Measurements from ENCODE around the gene PROKR1.
A peak's percentile ranks its signal among the peaks of the same experiment; 100 is the strongest.
"Not testable (repeated sequence)": the region's sequence is repeated elsewhere in the genome, so short reads cannot be mapped to it uniquely, and the experiment has no call there.

PROKR1 gene

DNA sequence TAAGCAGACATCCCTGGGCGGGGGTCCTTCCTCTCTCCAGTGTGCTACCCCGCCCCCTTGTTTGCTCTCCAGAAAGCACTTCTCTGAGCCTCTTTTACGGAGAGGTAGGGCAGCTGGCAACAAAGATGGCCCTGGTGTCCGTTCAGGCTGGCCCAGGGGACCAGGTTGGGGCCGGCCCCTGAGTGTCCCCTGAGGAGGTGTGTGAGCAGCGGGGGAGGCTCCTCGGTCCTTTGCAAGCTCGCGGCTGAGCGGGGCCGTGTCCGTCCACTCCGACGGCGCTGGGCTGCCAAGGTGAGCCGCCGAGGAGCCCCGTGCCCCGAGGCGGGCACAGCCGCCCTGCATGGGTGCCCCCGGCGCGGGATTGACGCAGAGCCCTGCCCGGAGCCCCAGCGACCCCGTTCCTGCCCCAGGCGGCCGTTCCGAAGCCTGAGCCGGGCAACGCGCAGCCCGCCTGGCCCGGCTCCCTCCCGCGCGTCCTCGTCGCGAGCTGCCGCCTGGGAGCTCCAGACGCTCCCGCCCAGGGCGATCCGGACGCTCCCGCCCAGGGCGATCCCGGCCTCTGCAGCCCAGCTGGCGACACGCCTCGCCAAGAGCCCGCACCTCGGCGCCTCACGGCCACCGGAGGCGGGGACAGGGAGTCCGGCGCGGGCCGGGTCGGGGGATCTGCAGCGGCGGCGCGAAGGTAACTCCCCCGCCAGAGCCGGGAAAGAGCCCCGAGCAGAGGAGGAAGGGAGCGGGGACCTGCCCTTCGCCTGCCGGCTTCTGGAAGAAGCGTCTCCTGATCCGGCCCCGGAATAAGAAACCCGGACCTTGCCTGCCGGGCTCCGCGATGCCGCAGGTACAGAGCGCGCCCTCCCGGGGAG, at the start of gene PROKR1:
Gene PROKR1, plus strand, starts transcription at position 569 of the 863 bp plus-strand sequence. CDS start 2,243 bp downstream, outside the sequence.
- peak in 4 of 51 donors; percentile 4 to 16 (median 6) for DNase-seq

DNA sequence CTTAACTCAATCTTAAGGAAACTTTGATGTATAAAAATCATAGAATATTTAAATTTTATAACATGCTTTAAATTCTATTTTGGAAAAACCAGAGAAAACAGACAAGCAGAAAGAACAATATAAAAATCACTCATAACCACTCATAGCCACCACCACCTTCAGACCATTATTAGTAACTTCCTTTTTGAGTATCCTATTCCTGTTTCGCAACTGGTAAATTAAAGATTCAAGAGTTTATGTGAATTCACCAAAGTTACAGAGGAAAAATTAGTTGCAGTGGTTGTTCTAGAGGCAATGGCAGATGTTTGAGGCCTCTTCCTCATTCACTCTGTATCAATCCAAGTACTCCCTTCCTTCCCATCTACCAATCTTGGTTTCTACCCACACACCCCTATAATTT, 49.3 kb upstream of the PROKR1 start:
- no peak for DNase-seq

DNA sequence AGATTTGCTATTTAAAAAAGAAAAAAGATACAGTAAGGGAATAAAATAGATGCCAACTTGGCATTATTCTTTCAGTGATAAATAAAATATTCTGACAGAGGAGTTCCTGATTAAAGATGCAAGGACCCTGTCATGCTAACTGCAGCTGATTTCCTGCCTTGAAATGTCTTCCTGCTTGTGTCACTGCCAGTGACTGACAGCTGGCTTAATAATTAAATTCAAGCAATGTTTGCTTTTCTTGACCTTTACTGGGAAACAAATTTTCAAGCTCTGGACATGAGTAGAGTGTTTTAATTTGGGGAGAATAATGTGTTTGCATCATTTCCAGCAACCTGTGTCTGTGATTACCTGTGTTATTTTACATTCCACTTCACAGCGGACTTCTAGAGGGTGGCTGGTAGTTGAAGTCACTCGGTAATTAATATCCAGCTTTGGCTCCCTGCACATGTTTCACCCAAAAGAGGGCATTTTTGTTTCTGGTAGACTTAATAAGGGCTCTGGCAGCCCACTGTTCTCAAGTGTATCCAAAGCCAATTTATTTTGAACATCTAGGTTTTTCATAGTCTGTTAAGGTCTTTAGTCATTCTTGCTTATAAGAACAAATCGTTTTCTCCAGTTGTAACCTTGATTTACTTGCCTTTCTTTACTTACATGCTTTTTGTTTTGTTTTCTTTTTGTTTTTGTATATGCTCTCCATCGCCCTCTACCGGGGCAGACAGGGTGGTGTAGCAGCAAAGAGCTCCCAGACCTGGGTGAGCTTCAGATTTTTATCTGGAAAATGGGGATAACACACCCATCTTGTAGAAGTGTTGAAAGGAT, 48.5 kb upstream of the PROKR1 start:
- DNase-seq = peak in 2 of 51 donors; percentile 2

DNA sequence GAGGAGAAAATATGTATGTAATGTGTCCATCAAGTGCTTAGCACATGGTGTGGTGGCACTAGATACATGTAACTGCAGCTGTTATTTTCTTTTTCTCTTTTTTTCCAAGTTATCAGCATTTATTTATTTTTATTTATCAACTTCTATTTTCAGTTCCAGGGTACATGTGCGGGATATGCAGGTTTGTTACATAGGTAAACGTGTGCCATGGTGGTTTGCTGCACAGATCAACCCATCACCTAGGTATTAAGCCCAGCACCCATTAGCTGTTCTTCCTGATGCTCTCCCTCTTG, 47.9 kb upstream of the PROKR1 start:
- not testable (repeated sequence) for DNase-seq

DNA sequence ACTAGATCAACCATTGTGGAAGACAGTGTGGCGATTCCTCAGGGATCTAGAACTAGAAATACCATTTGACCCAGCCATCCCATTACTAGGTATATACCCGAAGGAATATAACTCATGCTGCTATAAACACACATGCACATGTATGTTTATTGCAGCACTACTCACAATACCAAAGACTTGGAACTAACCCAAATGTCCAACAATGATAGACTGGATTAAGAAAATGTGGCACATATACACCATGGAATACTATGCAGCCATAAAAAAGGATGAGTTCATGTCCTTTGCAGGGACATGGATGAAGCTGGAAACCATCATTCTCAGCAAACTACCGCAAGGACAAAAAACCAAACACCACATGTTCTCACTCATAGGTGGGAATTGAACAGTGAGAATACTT, 42.9 kb upstream of the PROKR1 start:
- DNase-seq = not testable (repeated sequence)

DNA sequence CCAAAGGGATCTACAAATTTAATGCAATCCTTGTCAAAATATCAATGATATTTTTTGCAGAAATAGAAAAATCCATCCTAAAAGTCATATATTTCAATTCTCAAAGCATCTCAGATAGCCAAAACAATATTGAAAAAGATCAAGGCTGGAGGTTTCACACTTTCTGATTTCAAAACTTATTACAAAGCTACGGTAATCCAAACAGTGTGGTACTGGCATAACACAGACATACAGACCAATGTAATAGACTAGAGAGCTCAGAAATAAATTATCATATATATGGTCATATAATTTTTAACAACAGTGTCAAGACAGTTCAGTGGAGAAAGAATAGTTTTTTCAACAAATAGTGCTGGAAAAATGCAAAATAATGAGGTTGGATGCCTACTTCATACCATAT, 40.3 kb upstream of the PROKR1 start:
- no peak for DNase-seq

DNA sequence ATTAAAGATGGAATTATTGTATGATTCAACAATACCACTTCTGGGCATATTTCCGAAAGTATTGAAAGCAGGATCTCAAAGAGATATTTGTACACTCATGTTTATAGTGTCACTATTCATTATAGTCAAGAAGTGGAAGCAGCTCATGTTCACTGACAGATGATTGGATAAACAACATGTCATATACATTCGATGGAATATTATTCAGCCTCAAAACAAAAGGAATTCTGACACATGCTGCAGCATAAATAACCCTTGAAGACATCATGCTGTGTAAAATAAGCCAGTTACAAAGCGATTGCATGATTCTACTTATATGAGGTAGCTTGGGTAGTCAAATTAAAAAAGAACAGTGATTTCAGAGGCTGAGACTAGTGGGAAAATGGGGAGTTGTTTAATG, 39.3 kb upstream of the PROKR1 start:
- DNase-seq = no peak

DNA sequence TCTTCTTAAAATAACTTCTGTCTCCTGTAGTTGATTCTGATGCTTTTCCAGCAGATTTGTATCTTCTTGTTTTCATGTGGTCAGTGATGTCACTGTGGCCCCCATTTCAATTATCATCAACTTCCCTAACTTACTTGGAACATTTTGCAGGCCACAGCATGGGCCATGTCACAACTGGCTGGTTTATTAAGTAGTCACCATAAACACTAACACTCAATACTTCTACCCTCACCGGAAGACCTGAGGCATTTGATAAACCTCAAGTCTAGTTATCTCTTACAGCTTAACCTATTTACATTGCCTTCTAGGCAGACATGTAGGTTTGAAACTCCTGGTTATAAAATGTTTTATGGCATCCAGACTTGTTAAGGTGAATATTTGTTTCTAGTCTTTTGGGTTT, 37.4 kb upstream of the PROKR1 start:
- DNase-seq = no peak

DNA sequence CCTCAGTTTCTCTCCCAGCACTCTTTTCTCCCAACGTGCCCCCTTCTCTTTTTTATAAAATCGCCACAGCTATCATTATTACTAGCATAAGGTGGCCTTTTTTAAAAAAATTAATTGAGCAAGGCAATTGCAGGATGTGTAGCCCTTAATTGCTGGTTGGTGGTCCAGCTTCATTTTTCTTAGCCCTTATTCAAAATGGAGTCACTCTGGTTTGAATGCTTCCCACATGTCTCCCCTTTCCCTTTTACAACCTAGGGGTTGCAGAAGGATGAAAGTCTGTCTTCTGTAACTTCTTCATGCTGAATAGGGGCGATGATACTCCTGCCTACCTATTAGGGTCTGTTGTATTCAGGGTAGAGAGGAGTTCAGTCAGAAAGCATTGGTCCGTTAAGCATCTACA, 36.6 kb upstream of the PROKR1 start:
- no peak for DNase-seq

DNA sequence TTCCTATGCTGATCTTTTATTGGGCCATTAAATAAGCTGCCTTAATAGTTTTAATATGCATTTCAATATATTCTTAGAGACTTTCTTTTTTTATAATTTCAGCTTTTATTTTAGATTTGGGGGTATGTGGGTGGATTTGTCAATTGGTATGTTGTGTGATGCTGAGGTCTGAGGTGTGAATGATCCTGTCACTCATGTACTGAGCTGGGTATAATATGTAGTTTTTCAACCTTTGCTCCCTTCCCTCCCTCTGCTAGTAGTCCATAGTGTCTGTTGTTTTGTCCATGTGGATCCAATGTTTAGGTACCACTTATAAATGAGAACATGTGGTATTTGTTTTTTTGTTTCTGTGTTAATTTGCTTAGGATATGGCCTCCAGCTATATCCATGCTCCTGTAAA, 35.5 kb upstream of the PROKR1 start:
- no peak for DNase-seq

DNA sequence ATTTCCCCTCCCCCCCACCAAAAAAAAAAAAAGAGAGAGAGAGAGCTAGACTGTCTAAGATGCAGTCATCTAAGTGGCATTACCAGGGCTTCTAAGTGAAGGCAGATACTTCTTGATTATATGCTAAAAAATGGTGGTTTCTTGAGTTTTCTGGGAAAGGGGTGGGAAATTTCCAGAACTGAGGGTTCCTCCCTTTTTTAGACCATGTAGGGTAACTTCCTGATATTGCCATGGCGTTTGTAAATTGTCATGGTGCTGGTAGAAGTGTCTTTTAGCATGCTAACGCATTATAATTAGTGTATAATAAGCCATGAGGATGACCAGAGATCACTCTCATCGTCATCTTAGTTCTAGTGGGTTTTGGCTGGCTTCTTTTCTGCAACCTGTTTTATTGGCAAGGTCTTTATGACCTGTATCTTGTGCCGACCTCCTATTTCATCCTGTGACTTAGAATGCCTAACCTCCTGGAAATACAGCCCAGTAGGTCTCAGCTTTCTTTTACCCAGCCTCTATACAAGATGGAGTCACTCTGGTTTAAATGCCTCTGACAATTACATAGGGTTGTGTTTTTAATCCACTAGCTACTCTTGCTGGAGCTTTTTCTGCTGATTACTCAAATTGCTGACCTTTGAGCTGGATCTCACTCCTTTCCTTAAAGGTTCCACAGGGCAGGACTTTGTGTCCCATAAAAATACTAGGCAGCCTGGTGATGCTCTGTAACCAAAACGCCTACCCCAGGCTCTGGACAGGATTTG, 30.4 kb upstream of the PROKR1 start:
- no peak for DNase-seq

DNA sequence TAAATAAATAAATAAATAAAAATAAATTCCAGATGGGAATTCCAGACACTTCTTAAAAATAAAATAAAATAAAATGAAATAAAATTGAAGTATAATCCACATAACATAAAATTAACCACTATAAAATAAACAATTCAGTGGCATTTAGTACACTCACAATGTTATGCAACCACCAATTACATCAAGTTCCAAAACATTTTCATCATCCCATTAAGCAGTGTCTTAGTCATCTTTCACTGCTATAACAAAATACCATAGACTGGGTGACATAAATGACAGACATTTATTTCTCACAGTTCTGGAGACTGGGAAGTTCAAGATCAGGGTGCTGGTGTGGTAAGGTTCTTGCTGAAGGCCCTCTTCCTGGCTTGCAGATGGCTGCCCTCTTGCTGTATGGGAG, 22.6 kb upstream of the PROKR1 start:
- no peak for DNase-seq

DNA sequence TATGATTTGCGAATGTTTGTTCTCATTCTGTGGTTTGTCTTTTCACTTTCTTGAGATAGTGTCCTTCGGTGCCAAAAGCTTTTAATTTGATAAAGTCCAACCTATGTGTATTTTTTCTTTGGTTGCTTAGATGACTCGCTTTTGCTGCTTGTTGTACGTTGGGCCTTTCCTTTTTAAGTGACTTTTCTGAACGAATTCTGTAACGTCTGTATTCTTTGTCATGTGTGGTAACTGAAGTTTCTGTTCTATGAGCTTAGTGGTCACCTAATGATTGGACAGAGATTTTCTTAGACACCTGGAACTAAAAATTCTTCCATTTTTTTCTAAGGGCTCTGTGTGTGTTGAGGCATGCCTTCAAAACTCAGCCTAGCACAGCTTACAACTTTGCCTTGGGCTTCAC, 19.6 kb upstream of the PROKR1 start:
- DNase-seq = no peak

DNA sequence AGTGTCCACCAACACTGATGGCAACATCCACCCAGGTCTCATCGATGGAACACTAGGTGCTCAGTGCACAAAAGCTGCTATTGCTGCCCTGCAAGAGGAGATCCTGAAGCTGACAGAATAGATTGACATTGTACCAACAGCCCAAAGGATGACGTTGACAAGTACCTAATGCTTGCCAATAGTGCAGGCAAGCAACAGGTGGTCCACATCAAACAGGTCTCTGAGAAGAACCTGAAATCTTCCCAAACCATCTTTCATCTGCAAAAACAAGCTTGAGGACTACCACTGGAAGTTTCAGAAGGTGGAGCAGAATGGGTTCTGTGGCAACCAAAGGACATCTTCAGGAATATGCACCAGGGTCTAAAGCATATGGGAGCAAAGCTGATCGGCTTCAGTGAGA, 15.8 kb upstream of the PROKR1 start:
- no peak for DNase-seq

DNA sequence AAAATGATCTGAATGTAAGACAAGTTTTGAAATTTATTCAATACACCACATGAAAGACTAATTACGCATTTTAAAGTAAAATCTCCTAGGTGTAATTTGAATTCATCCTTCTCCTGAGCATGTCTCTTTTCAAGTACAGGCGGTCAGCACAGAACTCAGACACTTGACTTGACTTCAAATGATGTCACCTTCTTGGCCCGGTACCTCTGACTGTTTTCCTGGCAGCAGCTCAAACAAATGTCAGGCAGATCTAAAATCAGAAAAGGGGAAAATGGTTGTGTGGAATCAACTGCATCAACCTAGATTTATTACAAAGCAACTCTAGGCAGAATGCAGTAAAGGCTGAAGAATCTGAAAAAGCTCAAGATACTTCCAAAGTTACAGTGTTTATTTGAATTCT, 11.4 kb upstream of the PROKR1 start:
- no peak for DNase-seq

DNA sequence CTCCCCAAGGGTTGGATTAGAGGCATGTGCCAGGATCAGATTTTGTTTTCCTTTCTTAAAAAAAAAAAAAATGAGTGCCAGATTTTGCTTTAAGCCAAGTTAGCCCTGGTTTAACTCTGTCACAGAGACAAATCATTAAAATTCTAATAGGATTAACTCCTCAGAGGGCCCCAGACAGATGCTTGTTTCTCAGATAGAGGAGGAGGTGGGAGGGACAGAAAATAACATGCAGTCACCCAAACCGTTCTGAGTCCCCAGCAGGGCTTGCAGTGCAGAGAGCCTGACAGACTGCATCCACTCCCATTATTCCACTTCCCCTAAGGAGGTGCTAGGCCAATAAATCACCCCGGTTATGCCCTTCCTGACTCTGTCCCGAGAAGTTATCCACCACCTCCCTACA, 6.3 kb upstream of the PROKR1 start:
- DNase-seq = no peak

DNA sequence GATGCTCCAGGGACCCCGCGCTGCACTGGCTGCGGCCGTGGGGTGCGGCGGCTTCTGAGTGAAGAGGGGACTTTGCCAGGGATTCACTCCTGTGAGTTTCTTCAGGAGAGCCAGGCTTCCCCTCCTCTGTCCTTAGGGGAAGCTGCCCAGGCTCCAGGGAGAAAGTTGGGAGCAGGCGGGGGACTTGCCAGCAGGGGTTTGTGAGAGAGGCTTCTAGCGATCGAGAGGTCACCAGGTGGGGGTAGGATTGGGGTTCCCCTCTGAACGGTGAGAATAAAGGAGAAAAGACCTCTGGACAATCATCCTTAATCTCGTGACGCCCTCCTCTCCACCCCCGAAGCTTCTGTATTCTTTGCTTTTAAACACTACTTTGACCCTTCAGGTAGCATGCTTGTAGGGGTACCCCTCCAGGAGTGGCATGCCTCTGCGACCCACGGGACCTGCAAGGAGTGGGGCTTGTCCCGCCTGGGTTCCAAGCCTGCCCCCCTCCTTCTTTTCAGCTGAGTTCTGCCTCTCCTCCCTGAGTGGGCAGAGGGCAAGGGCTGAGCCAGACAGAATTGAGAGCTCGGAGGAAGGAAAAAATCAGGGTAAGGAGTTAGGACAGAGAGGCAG, 601 bp downstream of the PROKR1 start:
- no peak for DNase-seq

DNA sequence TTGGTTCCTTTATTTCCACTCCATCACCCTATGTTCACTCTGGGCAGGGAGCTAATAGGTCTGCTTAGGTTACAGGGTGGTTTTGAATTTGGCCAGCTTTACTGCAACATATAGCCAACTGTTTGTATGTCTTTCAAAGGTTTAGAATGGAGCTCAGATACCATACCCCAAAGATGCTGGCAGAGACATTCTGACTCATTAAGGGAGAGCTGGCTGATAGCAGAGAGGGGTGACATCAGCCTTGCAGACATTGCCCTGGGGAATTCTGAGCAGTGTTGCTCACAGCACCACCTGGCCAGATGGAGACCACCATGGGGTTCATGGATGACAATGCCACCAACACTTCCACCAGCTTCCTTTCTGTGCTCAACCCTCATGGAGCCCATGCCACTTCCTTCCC, 2.1 kb downstream of the PROKR1 start:
- DNase-seq = no peak

DNA sequence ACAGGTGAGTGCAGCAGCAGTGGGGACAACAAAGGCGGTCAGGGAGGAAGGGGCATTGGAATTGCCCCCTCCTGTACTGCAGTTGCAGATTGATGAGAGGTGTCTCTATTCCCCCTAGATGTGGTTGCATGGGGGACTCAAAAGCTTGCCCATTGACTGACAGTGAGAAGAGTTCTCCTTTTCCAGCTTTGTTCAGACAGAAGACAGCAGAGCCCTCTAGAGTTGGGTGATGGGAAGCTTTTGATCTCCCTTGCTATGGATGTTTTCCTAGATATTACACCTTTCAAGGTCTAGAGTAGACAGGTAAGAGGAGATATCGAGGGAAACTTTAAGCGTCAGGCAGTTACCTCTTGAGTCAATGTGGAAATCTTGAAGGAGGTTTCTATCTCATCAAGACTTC, 2.9 kb downstream of the PROKR1 start:
- DNase-seq = no peak

DNA sequence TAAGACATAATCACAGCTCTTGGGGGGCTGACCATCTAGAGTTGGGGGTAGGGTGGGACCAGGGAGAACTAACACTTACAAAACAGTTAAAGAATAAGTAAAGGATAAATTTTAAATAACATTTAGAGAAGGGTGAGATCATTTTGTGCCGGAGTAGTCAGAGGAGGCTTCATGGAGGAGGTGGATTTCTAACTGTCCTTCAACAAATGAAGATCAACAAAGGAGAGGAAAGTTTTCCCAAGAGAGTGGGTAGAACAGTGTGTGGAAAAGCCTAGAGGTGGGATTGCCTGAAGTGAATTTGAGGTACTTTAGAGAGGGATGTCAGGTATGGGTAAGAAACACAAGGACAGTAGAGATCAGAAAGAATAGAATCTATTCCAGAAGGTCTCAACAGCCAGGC, 7.3 kb downstream of the PROKR1 start:
- no peak for DNase-seq

DNA sequence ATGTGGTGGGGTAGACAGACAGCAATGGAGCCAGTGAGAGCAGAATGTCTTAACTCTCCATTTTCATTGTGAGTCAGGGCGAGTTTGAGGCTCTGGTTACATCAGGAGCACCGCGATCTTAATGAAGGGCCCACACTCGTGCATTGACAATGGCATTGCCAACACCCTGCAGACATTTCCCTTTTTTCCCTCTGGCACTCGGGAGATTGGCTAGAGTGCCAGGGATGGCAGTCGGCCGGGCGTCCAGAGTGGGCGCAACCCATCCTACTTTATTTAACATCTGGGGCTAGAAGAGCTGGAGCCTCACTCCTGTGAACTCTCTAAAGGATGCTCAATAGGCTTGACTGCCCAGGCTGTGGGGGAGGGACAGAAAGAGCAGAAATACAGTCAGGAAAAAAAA, 9.7 kb downstream of the PROKR1 start:
- no peak for DNase-seq

DNA sequence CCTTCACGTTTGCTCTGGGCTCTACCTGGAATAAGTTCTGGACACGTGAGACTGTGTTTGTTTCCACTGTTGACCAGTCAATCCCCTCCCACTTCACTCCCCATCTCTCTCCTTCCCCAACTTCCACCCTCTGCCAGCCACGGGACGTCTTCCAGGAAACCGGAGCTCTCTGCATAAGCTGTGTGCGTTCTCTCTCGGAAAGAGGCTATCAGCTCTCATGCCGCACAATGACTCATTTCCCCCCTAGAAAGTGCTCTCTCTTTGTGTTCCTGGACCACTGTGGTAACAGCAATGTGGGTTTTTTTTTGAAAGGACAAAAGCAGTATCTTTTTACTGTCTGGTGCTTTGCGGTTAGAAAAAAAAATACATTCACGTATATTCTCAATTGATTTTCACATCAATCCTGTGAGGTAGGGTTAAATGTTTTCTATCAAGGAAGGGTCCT, 10.2 kb downstream of the PROKR1 start:
- no peak for DNase-seq

Measured in hypothalamus (tissue), 51 donors.